ENCODE results near the gene INPP5K.

Gene INPP5K

DNA sequence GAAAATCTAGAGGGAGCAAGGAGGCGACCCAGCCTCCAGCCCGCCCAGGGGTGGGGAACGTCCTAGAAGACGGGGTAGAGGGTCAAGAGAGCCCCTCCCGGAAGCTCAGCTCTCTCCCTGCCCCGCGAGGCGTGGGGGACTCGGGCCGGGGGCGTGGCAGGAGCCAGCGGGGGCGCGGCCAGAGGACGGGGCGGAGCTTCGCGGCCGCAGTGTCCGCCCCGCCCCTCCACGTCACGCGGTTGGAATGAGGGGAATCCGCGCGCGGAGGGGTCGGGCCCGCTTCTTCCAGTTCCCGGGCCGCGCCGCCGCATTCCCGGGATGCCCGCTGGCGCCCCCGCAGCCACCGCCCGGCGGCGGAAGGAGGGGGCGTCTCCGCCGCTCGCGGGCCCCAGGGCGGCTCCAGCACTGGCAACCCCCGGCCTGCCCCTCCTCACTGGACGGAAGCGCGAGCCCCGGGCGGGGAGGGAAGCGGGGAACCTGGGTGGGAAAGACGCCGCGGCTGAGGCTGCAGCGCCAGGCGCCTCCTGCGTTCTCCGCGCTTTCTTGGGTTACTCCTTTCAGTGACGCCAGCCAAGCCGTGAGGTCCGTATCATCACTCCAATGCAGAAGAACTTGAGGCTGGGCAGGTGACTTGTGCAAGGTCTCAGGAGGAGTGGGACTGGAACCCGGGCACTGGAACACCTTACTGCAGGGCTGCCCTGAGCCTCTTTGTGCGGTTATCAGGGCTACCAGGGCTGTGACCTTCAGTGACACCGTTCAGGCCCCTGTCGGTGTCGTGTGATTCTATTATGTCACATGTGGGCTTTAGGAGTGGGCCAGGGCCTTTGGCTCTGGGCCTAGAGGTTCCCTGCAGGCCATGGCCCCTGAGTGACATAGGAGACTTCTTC is 28.2 kb downstream of the INPP5K start (continued):
- TF ChIP-seq, protein P1, sequence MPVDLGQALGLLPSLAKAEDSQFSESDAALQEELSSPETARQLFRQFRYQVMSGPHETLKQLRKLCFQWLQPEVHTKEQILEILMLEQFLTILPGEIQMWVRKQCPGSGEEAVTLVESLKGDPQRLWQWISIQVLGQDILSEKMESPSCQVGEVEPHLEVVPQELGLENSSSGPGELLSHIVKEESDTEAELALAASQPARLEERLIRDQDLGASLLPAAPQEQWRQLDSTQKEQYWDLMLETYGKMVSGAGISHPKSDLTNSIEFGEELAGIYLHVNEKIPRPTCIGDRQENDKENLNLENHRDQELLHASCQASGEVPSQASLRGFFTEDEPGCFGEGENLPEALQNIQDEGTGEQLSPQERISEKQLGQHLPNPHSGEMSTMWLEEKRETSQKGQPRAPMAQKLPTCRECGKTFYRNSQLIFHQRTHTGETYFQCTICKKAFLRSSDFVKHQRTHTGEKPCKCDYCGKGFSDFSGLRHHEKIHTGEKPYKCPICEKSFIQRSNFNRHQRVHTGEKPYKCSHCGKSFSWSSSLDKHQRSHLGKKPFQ (tag by site-specific recombination; IDR thresholded peaks at IDR 0.05): no peak
- TF ChIP-seq, protein P2, sequence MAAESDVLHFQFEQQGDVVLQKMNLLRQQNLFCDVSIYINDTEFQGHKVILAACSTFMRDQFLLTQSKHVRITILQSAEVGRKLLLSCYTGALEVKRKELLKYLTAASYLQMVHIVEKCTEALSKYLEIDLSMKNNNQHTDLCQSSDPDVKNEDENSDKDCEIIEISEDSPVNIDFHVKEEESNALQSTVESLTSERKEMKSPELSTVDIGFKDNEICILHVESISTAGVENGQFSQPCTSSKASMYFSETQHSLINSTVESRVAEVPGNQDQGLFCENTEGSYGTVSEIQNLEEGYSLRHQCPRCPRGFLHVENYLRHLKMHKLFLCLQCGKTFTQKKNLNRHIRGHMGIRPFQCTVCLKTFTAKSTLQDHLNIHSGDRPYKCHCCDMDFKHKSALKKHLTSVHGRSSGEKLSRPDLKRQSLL (tag by site-specific recombination; IDR thresholded peaks at IDR 0.05): peak; percentile 31; the same call in 1 of the 2 replicates
- no peak for TF ChIP-seq ZBTB7A (tag by site-specific recombination; IDR thresholded peaks at IDR 0.05; ENCODE audit: low read depth)
- no peak for TF ChIP-seq ZNF157 (tag by site-specific recombination; IDR thresholded peaks at IDR 0.05)
- TF ChIP-seq, protein P3, sequence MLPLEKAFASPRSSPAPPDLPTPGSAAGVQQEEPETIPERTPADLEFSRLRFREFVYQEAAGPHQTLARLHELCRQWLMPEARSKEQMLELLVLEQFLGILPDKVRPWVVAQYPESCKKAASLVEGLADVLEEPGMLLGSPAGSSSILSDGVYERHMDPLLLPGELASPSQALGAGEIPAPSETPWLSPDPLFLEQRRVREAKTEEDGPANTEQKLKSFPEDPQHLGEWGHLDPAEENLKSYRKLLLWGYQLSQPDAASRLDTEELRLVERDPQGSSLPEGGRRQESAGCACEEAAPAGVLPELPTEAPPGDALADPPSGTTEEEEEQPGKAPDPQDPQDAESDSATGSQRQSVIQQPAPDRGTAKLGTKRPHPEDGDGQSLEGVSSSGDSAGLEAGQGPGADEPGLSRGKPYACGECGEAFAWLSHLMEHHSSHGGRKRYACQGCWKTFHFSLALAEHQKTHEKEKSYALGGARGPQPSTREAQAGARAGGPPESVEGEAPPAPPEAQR (tag by site-specific recombination; IDR thresholded peaks at IDR 0.05): no peak
- TF ChIP-seq, protein P4, sequence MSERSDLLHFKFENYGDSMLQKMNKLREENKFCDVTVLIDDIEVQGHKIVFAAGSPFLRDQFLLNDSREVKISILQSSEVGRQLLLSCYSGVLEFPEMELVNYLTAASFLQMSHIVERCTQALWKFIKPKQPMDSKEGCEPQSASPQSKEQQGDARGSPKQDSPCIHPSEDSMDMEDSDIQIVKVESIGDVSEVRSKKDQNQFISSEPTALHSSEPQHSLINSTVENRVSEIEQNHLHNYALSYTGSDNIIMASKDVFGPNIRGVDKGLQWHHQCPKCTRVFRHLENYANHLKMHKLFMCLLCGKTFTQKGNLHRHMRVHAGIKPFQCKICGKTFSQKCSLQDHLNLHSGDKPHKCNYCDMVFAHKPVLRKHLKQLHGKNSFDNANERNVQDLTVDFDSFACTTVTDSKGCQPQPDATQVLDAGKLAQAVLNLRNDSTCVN (tag by site-specific recombination; optimal IDR thresholded peaks at IDR 0.05): peak; percentile 72
- TF ChIP-seq YY2 (tag by site-specific recombination; IDR thresholded peaks at IDR 0.05): no peak
- TF ChIP-seq ZNF76 (tag by site-specific recombination; IDR thresholded peaks at IDR 0.05; ENCODE audit: borderline replicate concordance, low read depth): peak; percentile 45; the same call in 1 of the 2 replicates
- TF ChIP-seq ZNF707 (tag by site-specific recombination; IDR thresholded peaks at IDR 0.05): no peak
- TF ChIP-seq ZNF664 (tag by site-specific recombination; IDR thresholded peaks at IDR 0.05): no peak
- no peak for TF ChIP-seq BCL11A (tag by site-specific recombination; IDR thresholded peaks at IDR 0.05; ENCODE audit: low read depth)
- no peak for TF ChIP-seq KLF7 (tag by site-specific recombination; IDR thresholded peaks at IDR 0.05; ENCODE audit: borderline replicate concordance)
- no peak for TF ChIP-seq ZNF521 (tag by site-specific recombination; IDR thresholded peaks at IDR 0.05)
- TF ChIP-seq, protein P5, sequence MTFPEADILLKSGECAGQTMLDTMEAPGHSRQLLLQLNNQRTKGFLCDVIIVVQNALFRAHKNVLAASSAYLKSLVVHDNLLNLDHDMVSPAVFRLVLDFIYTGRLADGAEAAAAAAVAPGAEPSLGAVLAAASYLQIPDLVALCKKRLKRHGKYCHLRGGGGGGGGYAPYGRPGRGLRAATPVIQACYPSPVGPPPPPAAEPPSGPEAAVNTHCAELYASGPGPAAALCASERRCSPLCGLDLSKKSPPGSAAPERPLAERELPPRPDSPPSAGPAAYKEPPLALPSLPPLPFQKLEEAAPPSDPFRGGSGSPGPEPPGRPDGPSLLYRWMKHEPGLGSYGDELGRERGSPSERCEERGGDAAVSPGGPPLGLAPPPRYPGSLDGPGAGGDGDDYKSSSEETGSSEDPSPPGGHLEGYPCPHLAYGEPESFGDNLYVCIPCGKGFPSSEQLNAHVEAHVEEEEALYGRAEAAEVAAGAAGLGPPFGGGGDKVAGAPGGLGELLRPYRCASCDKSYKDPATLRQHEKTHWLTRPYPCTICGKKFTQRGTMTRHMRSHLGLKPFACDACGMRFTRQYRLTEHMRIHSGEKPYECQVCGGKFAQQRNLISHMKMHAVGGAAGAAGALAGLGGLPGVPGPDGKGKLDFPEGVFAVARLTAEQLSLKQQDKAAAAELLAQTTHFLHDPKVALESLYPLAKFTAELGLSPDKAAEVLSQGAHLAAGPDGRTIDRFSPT (tag by site-specific recombination; IDR thresholded peaks at IDR 0.05): no peak
- TF ChIP-seq ZNF501 (tag by site-specific recombination; IDR thresholded peaks at IDR 0.05): no peak
- TF ChIP-seq TRIM28 (IDR thresholded peaks at IDR 0.05; ENCODE audit: borderline replicate concordance, low read length): no peak
- TF ChIP-seq, protein P6, sequence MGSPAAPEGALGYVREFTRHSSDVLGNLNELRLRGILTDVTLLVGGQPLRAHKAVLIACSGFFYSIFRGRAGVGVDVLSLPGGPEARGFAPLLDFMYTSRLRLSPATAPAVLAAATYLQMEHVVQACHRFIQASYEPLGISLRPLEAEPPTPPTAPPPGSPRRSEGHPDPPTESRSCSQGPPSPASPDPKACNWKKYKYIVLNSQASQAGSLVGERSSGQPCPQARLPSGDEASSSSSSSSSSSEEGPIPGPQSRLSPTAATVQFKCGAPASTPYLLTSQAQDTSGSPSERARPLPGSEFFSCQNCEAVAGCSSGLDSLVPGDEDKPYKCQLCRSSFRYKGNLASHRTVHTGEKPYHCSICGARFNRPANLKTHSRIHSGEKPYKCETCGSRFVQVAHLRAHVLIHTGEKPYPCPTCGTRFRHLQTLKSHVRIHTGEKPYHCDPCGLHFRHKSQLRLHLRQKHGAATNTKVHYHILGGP (tag by site-specific recombination; IDR thresholded peaks at IDR 0.05): no peak
- TF ChIP-seq ZFP69B (tag by site-specific recombination; IDR thresholded peaks at IDR 0.05): no peak
- TF ChIP-seq ZNF596 (tag by site-specific recombination; IDR thresholded peaks at IDR 0.05): 0 out of 2 replicates have a peak, but pooled peaks have one; percentile 33
- TF ChIP-seq REPIN1 (tag by site-specific recombination; IDR thresholded peaks at IDR 0.05; ENCODE audit: low read depth): no peak

All from HEK293 (cell line).